ENCODE measurements around the gene RND3.

The RND3 gene

DNA sequence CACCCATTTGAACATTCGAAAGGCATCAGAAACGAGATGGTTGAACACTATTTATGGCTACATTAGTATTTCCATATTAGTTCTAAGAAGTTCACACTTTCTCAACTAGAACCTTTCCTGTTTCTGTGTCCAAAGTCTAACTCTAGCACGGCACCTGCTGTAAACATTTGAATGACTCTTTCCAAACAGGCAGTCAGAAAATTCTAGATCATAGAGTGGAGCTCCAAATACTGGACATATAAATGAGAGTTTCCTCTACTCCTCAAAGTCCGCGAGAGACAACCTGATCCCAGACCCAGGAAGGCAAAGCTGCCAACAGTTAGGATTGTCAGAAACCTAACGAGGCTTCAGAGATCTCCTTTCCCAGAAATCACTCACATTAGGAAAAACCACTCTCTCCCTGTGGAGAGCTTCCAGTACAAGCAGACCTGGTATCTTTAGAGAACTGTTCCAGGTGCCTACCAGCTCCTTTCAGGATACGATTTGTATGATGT, 10.6 kb downstream of the RND3 start:
- in situ Hi-C loops (cut with MboI; ENCODE audit: low sequenced_read_pairs): no loop called here

DNA sequence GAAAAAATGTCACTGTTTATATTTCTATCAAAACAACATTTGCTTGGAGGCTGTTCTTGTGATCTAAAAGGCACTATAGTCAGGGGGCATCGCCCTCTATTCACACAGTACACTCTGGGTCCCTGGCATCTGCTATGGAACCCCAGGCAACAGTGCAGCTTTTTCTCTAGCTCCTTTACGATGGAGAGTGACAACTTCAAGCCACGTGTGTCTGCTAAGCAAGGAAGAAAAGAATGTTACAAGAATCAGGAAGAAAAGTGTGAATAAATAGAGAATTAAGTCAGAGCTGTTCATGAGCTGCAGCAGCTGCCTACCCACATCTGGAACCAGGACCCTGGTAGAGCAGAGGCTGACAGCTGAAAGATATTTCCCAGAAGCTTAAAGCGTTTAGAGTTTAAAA, 11.2 kb downstream of the RND3 start:
- in situ Hi-C loops (cut with MboI; ENCODE audit: low sequenced_read_pairs): no loop called here

DNA sequence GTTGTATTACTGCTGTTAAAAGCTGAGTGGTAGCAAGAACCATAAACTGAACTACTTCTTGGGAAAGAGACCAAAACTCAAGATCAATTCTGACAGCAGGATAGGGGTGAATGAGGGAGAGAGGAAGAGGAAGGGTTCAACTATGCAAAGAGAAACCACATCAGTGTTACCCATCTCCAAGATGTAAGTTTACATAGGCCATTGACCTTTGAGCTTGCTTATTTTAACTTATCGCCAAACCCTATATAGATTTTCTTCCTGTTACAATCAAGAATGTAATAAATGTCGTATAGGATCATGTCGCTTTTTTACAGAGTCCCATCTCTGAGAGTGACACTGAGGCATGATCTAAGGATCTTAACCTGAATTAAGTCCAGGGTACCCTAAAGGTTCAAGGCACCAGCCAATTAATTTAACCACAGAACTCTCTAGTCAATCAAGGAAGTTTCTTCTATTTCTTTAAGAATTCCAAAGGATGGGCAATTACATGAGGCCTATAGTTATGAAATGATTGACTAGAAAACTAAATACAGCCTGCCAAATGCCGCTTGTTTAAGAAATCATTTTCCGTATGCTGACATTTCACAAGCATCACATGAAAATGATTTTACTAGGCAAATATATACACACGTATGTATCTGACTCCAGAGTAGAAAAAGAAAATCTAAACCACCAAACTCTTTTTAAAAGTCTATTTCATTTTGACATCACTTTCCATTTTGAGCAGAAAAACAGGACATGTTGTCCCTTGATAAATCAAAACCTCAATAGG, 11.8 kb downstream of the RND3 start:
- in situ Hi-C loops (cut with MboI; ENCODE audit: low sequenced_read_pairs): no loop called here

DNA sequence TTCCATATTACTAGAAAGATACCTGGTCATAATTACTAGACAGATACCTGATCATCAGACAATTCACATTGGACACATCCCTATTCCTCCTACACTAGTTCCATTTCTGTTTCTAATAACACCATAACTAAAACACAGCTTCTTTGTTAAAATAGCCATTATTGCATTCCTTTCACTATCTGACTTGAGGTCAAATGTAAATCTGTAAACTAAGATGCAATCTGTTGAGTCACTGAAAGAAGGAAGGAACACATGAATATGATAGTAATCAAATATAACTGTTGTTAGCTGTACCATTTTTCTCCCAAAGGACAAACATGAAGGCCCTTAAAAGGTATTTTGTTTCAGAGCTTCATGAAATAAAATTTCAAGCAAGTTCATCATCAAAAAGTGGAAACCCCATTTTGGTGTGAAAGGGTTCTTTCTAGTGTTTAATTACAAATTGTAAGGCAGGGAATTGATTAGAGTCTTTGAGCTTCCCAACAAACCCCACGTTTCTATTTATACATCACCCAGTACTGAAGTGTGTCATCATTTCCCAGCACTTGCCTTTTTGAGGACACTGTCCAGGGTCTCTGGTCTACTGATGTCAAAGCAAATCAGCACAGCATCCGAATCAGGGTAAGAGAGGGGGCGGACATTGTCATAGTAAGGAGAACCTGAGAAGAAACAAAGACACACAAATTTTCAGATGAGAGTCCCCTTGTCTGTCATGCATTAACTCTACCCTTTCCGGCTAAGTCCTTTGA, 13.0 kb downstream of the RND3 start:
- in situ Hi-C loops (cut with MboI; ENCODE audit: low sequenced_read_pairs): no loop called here

DNA sequence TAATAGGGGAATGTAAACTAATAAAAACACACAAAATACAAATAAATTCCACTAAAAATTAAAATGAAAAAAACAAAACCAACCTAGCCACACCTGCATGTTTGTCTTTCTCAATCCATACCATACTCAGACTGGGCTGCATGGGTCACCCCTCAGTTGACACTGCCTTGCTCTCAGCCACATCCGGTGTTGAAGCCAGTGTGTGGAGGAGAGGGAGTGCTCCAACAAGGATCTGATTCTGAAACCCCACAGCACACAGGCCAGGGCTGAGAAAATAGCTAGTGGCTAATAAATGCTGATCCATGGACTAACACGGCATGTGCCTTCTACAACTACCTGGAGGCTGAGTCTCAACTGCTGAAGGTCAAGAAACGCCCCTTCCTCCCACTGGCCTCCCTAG, 13.7 kb downstream of the RND3 start:
- in situ Hi-C loops (cut with MboI; ENCODE audit: low sequenced_read_pairs): no loop called here

DNA sequence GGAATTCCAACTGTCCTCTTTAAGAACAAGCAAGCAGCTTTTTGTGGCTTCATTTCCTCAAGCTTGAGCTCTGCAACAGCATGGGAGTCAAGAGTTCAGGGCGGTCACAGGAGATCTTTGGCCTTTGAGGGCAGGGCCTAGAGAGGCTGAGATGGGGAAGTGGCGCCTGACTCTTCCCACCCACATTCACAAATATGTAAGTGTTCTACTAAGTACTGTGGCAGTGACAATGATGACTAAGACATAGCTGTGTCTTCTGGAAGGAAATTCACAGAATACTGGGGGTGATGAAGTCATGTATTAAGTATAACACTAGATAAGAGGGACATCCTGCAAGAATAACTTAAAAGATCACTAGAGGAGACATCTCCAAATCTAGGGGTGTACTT, 15.0 kb downstream of the RND3 start:
- in situ Hi-C loops (cut with MboI; ENCODE audit: low sequenced_read_pairs): no loop called here

DNA sequence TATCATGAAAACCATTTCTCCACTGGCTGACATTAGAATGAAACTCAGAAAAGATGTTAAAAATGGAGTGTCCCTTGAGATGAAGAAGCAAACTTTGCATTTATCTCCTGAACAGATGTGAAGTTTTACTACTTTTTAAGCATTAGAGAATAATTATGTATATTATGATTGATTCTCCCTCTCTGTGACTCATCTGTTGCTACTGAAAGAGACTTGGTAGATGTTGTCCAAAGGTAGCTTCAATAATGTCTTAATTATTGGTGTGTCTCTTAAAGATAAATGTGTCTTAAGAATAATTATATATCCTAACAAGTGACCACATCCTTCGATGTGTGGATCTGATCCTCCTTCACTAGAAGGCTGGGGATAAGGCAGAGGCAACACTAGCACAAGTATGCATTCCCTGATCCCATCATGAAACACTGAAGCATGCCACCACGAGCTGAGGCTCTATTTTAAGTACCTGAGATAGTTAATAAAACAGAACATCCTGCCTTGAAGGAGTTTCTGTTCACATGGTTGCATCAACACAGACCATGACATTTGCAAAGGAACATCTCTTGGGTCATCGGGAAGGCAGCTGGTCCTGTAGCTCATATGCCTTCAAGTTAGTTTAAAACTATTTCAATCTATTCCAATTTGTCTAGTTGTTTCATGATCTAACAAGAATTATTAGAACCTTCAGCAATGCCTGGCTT, 15.5 kb downstream of the RND3 start:
- in situ Hi-C loops (cut with MboI; ENCODE audit: low sequenced_read_pairs): no loop called here

DNA sequence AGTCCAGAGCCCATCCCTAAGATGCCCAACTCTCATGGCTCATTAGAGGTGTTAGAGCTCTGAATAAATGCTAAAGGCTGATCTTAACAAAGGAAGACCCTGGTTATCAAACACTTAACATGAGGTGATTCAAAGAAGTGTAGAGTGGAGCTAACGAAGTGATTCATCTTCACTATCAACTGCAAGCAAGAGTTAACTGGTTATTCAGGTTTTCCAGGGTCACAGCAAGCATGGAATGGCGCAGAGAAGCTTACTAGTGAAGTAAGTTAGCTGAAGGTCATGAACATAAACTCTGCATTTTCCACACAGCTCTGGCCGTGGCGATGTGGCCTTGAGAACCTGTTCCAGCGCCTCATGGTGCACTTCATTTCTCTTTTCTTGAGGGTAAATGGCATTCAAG, 17.0 kb downstream of the RND3 start:
- in situ Hi-C loops (cut with MboI; ENCODE audit: low sequenced_read_pairs): no loop called here

DNA sequence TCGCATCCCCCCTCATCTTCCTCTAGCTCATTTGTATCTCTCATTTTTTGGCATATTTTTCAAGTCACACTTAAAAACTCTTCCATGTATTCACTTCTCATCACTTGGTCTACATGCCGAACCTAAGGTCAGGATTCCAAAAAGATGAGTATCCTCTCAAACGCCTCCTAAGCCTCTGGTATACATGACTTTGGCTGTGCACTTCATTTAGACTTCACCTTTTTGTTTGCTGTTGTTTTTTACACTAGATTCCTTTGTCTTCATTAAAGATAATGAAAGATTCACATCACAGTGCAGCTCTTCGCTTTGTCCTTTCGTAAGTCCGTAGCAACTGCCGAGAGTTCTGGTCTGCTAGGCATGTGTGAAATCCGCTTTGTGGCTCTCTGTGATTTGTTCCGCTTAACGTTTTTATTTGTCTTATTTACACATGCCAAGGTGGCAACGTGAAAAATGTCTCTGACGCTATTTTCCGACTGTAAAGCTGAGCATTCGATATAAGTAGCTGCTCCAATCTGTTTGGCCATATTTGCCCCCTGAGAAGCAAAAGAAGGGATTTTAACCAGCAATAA, 17.7 kb downstream of the RND3 start:
- in situ Hi-C loops (cut with MboI; ENCODE audit: low sequenced_read_pairs): no loop called here

DNA sequence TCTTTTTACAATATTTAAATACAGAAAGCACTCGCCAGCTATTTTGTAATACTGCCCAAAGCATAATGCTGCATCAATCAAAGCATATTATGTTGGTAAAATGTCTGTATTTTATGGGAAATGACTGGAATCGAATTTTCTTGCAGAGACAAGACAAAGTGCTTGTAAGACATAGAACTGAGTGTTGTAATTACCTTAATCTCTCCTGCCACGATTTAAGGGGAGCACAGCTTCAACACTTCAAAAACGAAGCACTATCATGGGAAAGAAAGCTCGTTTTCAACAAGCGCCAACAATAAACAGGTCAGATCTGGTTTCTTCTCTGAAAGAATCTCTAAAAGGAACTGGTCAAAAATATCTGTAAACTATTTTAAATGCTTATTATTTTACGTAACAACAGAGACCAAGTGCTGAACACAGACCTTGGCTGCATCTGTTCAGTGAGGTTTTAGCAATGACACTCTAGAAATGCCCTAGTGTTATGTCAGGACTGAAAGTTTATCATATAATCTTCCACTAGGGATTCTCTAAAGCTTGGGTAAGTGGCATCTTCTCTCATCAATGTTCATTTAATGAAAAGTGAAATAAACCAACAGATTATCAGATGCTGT, 19.0 kb downstream of the RND3 start:
- in situ Hi-C loops (cut with MboI; ENCODE audit: low sequenced_read_pairs): no loop called here

DNA sequence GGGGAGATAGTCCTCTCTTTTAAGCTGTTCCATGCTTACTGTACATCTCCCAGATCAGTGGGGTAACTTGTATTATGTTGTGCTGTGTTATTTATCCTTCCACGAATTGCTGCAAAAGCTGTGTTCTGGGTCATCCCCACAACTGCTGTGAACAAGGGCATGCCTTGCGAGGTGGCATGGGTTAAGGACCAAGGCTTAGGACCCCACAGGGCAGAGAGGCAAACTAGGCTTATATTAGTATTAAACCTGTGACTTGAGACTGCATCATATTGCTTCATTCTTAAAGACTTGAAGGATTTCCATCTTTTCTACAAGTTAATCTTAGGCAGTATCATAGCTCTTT, 19.9 kb downstream of the RND3 start:
- in situ Hi-C loops (cut with MboI; ENCODE audit: low sequenced_read_pairs): no loop called here

DNA sequence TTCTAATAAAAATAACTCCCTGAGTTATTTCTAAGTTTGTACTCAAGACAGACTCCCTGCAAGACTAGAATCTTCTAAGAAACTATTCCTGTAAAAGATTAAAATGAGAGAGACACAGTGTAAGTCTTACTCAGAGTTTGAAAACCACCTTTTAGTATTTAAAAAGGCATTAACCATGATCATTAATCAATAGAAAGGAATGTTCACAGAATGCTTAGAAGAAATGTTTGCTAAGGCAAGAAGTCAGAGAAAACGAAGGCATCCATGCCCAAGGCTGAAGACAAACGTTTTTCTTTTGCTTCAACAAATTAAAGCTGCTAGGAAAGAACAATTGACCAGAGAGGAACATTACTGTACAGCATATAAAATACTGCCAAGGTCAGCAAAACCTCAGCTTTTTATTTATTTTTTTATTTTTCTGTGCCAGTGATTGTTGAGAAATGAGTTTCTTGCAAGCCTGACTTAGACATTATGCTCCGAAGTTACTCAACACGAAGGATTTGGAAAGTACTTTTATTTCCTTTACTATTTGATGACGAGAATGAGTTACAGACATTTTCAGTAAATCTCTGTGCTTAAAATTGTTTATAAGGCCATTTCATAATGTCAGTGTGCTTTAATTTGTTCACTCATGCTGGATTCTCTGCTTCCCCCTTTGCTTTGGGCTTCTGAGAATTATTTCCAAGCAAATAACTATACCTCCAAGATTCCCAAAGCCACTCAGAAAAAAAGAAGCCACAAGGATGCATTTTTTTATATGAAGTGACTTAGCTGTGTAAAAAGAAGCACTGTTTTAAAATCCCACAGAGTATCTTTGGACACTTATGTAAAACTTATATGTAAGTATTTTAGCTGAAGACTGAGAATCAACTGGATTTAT, 20.5 kb downstream of the RND3 start:
- in situ Hi-C loops (cut with MboI; ENCODE audit: low sequenced_read_pairs): no loop called here

DNA sequence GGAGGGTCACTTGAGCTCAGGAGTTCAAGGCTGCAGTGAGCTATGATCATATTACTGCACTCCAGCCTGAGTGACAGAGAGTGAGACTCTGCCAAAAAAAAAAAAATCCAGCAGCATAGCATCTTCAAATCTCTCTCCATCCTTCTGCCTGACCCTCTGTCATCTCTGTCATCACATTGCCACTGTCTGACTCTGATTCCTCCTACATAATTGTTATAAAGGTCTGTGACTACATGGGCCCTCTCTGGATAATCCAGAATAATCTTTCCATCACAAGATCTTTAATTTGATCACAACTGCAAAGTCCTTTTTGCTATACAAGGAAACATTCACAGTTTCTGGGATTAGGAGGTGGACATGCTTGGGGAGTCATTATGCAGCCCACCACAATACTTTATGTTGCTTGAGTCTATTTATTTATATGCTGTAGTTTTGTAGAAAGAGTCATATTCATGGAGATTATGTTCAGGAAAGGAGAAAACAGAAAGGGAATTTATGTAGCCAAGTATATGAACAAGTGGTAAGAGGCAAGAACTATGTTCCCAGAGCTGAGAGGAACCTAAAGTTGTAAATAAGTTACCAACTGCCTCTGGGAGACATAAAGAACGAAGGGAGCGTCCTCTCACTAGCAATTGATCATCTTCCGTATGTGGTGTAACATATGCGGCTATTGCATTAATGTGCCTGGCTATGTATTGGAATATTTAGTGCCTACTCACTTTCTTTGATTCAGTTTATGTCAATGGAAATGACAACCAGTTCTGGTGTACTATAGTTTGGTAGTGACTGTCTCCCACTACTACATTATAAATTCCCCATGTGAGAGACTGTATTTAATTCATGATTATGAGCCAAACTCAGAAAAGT, 21.5 kb downstream of the RND3 start:
- in situ Hi-C loops (cut with MboI; ENCODE audit: low sequenced_read_pairs): no loop called here

DNA sequence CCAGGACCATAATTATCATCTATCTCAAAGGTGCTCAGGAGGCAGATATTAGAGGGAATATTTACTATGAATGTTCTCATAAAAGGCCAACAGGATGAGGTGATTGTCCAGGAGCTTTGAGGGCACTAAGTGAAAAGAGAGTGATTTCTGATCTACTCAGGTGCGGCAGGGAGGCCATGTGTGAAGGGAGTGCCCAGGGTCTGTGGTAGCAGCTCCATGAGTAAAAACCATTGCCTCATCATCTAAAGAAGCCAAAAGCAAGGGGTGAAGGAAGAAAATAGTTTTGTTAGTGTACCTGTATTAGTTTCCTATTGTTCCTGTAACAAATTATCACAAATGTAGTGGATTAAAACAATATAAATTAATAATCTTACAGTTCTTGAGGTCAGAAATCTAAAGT, 22.5 kb downstream of the RND3 start:
- in situ Hi-C loops (cut with MboI; ENCODE audit: low sequenced_read_pairs): no loop called here

DNA sequence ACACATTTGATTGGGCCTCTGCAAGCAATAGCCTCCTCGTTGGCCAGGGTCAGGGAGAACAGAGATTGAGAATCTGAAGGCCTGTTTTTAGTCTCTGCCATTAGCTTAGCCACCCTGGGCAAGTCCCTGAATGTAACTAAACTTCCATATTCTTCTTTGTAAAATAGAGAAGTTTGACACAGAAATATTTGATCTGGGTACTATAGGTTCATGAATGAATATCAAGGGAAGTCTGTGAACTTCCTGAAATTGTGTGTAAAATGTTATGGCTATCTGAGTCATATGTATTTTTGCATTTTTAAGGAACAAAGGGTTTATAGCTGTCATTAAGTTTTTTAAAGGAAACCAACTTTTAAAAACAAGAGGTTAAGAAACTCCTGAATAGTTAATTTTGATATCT, 23.2 kb downstream of the RND3 start:
- in situ Hi-C loops (cut with MboI; ENCODE audit: low sequenced_read_pairs): no loop called here

DNA sequence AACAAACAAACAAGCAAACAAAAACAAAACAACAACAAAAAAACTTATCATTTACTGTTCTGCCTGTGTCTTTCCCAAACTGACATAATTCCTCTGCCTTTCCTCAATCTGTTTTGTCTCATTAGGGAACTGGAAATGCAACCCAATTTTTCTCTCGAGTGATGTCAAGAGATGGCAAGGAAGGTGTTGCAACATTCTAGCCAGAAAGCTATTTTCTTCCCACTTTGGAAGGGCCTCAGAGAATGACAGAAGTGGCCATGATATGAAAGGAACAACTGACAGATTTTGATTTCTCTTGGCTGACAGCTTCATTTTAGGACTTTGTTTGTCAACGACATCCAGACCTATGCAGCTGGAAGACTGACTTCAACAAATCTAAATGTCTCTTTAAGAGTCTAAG, 24.7 kb downstream of the RND3 start:
- in situ Hi-C loops (cut with MboI; ENCODE audit: low sequenced_read_pairs): no loop called here

DNA sequence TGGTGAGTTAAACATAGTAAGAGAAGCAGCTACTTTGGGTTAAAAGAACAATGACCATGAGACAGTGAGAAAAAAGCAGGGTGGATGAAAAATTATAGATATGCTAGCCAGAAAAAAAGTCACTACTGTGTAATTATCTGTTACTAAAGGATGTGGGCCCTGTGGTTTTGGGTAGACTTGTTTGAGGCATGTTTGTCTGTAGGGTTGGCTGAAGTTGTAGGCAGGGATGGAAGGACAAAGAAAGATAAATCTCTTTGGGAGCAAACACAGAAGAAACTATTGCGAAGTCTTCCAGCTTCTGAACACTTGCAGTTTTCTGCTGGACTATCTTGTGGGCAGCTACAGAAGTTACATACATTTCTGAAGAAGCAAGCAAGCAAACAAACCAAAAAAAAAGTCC, 28.2 kb downstream of the RND3 start:
- in situ Hi-C loops (cut with MboI; ENCODE audit: low sequenced_read_pairs): no loop called here

DNA sequence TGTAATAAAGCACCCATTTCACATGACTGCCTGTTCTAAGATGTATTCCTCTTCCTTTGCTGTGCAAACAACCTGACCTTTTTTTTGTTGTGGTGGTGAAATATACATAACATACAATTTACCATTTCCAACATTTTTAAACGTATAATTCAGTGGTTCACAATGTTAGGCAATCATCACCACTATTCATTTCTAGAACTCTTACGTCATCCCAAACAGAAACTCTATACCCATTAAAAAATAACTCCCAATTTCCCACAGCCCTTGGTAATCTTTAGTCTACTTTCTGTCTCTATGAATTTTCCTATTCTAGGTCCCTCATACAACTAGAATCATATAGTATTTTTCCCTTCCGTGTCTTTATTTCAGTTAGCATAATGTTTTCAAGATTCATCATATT, 36.7 kb downstream of the RND3 start:
- in situ Hi-C loops (cut with MboI; ENCODE audit: low sequenced_read_pairs): no loop called here

DNA sequence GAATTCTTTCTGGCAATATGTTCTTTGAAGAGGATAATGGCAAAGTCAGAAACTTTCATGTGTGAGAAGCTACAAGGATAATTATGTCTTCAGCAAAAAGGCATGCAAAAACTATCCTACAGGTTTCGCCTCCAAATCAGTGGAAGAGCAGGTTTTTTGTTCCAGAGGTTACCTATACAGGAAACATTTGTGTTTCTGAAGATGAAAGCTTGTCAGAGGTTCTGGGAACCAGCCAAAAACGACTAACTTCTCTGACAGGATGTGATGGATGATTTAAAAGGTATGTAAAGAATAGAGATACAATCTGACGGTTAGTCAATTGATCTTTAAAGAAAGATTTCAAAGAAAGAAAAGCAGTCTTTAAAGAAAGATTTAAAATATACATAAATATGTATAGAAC, 37.6 kb downstream of the RND3 start:
- in situ Hi-C loops (cut with MboI; ENCODE audit: low sequenced_read_pairs): no loop called here
